ENCODE results near the gene KIAA1671. TPM values are rescaled to one million over a fixed set of nuclear protein-coding genes. Genes with fewer than 3 reads are reported as not detected.

KIAA1671 gene
- total RNA-seq, 6 donors from 2014 or later, result 30.9 to 57.7 (median 42.1) TPM

- no peaks in the 10 kb centered on the region for H3K36me3 ChIP-seq
- no peak for DNase-seq
- peak overlapping the region in 3 of 4 donors; percentile 27 to 89 (median 84) for H3K27ac ChIP-seq
- peaks cover 0 to 5% (median 0%) of the 10 kb centered on the region in 4 donors for H3K27me3 ChIP-seq
- H3K4me1 ChIP-seq, result peaks cover 7 to 45% (median 16%) of the 10 kb centered on the region in 4 donors
- no peak for TF ChIP-seq CTCF (IDR thresholded peaks at IDR 0.05)
- no peak for TF ChIP-seq POLR2AphosphoS5 (IDR thresholded peaks at IDR 0.05)
- no peak for TF ChIP-seq POLR2A (IDR thresholded peaks at IDR 0.05)
- no peak for TF ChIP-seq EP300 (IDR thresholded peaks at IDR 0.05)
- no peak overlapping the region for H3K4me3 ChIP-seq
- H3K9me3 ChIP-seq, result no peaks in the 10 kb centered on the region
- WGBS, 2 donors, result 92 to 94% methylated on average over 6 to 8 of the region's 8 CpGs
- ATAC-seq (ENCODE audit: low FRiP score in 2 of 2), result no peak
Observed at GRCh38 chr22:24954856-24955255, 2.3 kb downstream of the KIAA1671 start.

- Histone ChIP-seq H3K27me3 (peaks cover 0 to 5% (median 0%) of the 10 kb centered on the region in 4 donors), H3K4me1 (peaks cover 7 to 34% (median 15%) of the 10 kb centered on the region in 4 donors), H3K36me3 (no peaks in the 10 kb centered on the region), H3K9me3 (no peaks in the 10 kb centered on the region), H3K27ac (no peak overlapping the region), H3K4me3 (no peak overlapping the region)
- no peak for ATAC-seq (ENCODE audit: low FRiP score in 2 of 2)
- 82 to 85% methylated on average over 2 of the region's 2 CpGs for WGBS, 2 donors
- no peak for DNase-seq
- TF ChIP-seq POLR2A (IDR thresholded peaks at IDR 0.05) (no peak), CTCF (IDR thresholded peaks at IDR 0.05) (no peak), EP300 (IDR thresholded peaks at IDR 0.05) (no peak), POLR2AphosphoS5 (IDR thresholded peaks at IDR 0.05) (no peak)
Observed at GRCh38 chr22:24957043-24957442, 4.5 kb downstream of the KIAA1671 start.

- Histone ChIP-seq H3K9me3 (no peaks in the 10 kb centered on the region), H3K4me1 (peaks cover 9 to 16% (median 15%) of the 10 kb centered on the region in 4 donors), H3K27me3 (no peaks in the 10 kb centered on the region), H3K4me3 (no peak overlapping the region), H3K36me3 (no peaks in the 10 kb centered on the region), H3K27ac (no peak overlapping the region)
- no peak for DNase-seq
- WGBS, 2 donors, result 86 to 88% methylated on average over 10 to 11 of the region's 11 CpGs
- no peak for ATAC-seq (ENCODE audit: low FRiP score in 2 of 2)
- TF ChIP-seq CTCF (IDR thresholded peaks at IDR 0.05) (no peak), POLR2AphosphoS5 (IDR thresholded peaks at IDR 0.05) (no peak), EP300 (IDR thresholded peaks at IDR 0.05) (no peak), POLR2A (IDR thresholded peaks at IDR 0.05) (no peak)
Observed at GRCh38 chr22:24961217-24961844, 8.8 kb downstream of the KIAA1671 start.

- Histone ChIP-seq H3K4me1 (peaks cover 15 to 23% (median 21%) of the 10 kb centered on the region in 4 donors), H3K27me3 (no peaks in the 10 kb centered on the region), H3K27ac (no peak overlapping the region), H3K4me3 (no peak overlapping the region), H3K36me3 (no peaks in the 10 kb centered on the region), H3K9me3 (no peaks in the 10 kb centered on the region)
- ATAC-seq (ENCODE audit: low FRiP score in 2 of 2) (no peak), DNase-seq (no peak)
- no peak for TF ChIP-seq EP300 (IDR thresholded peaks at IDR 0.05)
- TF ChIP-seq POLR2A (IDR thresholded peaks at IDR 0.05), result no peak
- TF ChIP-seq CTCF (IDR thresholded peaks at IDR 0.05), result no peak
- 95 to 97% methylated on average over 8 of the region's 8 CpGs for WGBS, 2 donors
Observed at GRCh38 chr22:24962094-24962493, 9.6 kb downstream of the KIAA1671 start.

GRCh38 chr22:24962835-24963234, 10.3 kb downstream of the KIAA1671 start:
- Histone ChIP-seq H3K27me3 (no peaks in the 10 kb centered on the region), H3K36me3 (no peaks in the 10 kb centered on the region), H3K4me3 (no peak overlapping the region), H3K27ac (peak overlapping the region in 2 of 4 donors; percentile 40 to 60), H3K9me3 (no peaks in the 10 kb centered on the region), H3K4me1 (peaks cover 20 to 29% (median 25%) of the 10 kb centered on the region in 4 donors)
- no peak for TF ChIP-seq EP300 (IDR thresholded peaks at IDR 0.05)
- no peak for TF ChIP-seq CTCF (IDR thresholded peaks at IDR 0.05)
- TF ChIP-seq POLR2AphosphoS5 (IDR thresholded peaks at IDR 0.05), result no peak
- TF ChIP-seq POLR2A (IDR thresholded peaks at IDR 0.05), result no peak
- DNase-seq, result no peak
- 82 to 98% methylated on average over 8 to 10 of the region's 11 CpGs for WGBS, 2 donors
- no peak for ATAC-seq (ENCODE audit: low FRiP score in 2 of 2)
